Measurements from ENCODE around the gene PADI2. TPM values are rescaled to one million over a fixed set of nuclear protein-coding genes. Genes with fewer than 3 reads are reported as not detected.

The PADI2 gene
- total and polyA plus RNA-seq, 9 of the 15 experiments (the other 6 are each of a cell fraction or from before 2014, with no cell fraction given) = 0.01 to 0.11 (median 0.01) TPM; not detected in 5

- no peak for TF ChIP-seq AFF1 (IDR thresholded peaks at IDR 0.05; ENCODE audit: low read depth in 1 of 2, partially characterized antibody in 2 of 2)
- TF ChIP-seq CTBP1 (IDR thresholded peaks at IDR 0.05; ENCODE audit: borderline replicate concordance) = peak; percentile 84
- no peak for TF ChIP-seq ZNF609 (CRISPR knock-in tag; IDR thresholded peaks at IDR 0.05; ENCODE audit: borderline replicate concordance)
- peak; percentile 69 for TF ChIP-seq HNRNPLL (IDR thresholded peaks at IDR 0.05; ENCODE audit: low read depth, low read length, poor library complexity, severe bottlenecking)
- peak; percentile 88 for TF ChIP-seq ESRRA (IDR thresholded peaks at IDR 0.05; ENCODE audit: borderline replicate concordance, low read depth)
- peak; percentile 80 for TF ChIP-seq KLF13 (tag; IDR thresholded peaks at IDR 0.05; ENCODE audit: borderline replicate concordance, low read depth)
- TF ChIP-seq, protein P1, sequence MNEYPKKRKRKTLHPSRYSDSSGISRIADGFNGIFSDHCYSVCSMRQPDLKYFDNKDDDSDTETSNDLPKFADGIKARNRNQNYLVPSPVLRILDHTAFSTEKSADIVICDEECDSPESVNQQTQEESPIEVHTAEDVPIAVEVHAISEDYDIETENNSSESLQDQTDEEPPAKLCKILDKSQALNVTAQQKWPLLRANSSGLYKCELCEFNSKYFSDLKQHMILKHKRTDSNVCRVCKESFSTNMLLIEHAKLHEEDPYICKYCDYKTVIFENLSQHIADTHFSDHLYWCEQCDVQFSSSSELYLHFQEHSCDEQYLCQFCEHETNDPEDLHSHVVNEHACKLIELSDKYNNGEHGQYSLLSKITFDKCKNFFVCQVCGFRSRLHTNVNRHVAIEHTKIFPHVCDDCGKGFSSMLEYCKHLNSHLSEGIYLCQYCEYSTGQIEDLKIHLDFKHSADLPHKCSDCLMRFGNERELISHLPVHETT (CRISPR knock-in tag; conservative IDR thresholded peaks at IDR 0.05 in 1 of 2, IDR thresholded peaks at IDR 0.05 in 1 of 2) = no peak
- no peak for TF ChIP-seq NR3C1 (CRISPR knock-in tag; IDR thresholded peaks at IDR 0.05)
- no peak for TF ChIP-seq ZBTB26 (CRISPR knock-in tag; IDR thresholded peaks at IDR 0.05)
- no peak for TF ChIP-seq PML (IDR thresholded peaks at IDR 0.05; ENCODE audit: low read length)
- no peak for TF ChIP-seq SMARCE1 (IDR thresholded peaks at IDR 0.05)
- TF ChIP-seq NFE2L1 (tag; IDR thresholded peaks at IDR 0.05; ENCODE audit: borderline replicate concordance, low read depth) = no peak
These were observed 65.4 kb downstream of the PADI2 start, which contains the start of gene SDHB (continued) for GRCh38 chr1:17053685-17054410.
